AG08396 (cell line): ENCODE results near the gene JPH3.

ENCODE experiments used
- DNase-seq: peaks from one replicate; pipeline ENCODE4 v3.0.0; 2012; ENCODE audit warnings: low spot score, mixed read lengths

JPH3 gene

GRCh38 chr16:87601401-87601981, 817 bp upstream of the JPH3 start:
- DNase-seq = no peak

GRCh38 chr16:87602821-87603683, 744 bp downstream of the JPH3 start:
- no peak for DNase-seq

- no peak for DNase-seq
These were observed 1.7 kb downstream of the JPH3 start for GRCh38 chr16:87603684-87604633.

GRCh38 chr16:87604634-87605111, 2.4 kb downstream of the JPH3 start:
- DNase-seq = no peak

- no peak for DNase-seq
These were observed 4.9 kb downstream of the JPH3 start for GRCh38 chr16:87607223-87607622.

- no peak for DNase-seq
These were observed 5.6 kb downstream of the JPH3 start for GRCh38 chr16:87607871-87608270.

- peak; percentile 90 for DNase-seq
These were observed 6.2 kb downstream of the JPH3 start for GRCh38 chr16:87608400-87608985.

- DNase-seq = no peak
These were observed 7.7 kb downstream of the JPH3 start for GRCh38 chr16:87610026-87610425.

- DNase-seq = no peak
These were observed 9.1 kb downstream of the JPH3 start for GRCh38 chr16:87611456-87611855.

GRCh38 chr16:87613961-87614360, 11.7 kb downstream of the JPH3 start:
- no peak for DNase-seq

GRCh38 chr16:87615621-87616041, 13.3 kb downstream of the JPH3 start:
- no peak for DNase-seq

- DNase-seq = no peak
These were observed 14.2 kb downstream of the JPH3 start for GRCh38 chr16:87616556-87616955.

GRCh38 chr16:87618216-87618615, 15.9 kb downstream of the JPH3 start:
- no peak for DNase-seq

GRCh38 chr16:87619360-87620200, 17.3 kb downstream of the JPH3 start:
- no peak for DNase-seq

- DNase-seq = no peak
These were observed 17.8 kb downstream of the JPH3 start for GRCh38 chr16:87620201-87620495.

- DNase-seq = no peak
These were observed 19.2 kb downstream of the JPH3 start for GRCh38 chr16:87621550-87621829.

- DNase-seq = no peak
These were observed 19.8 kb downstream of the JPH3 start for GRCh38 chr16:87621976-87622713.

GRCh38 chr16:87622756-87623319, 20.5 kb downstream of the JPH3 start:
- DNase-seq = no peak

- no peak for DNase-seq
These were observed 23.0 kb downstream of the JPH3 start for GRCh38 chr16:87625241-87625797.

- DNase-seq = no peak
These were observed 24.1 kb downstream of the JPH3 start for GRCh38 chr16:87626401-87626800.
